Endometrial microvascular endothelial cells (primary cell): ENCODE results near the gene CA9. TPM values are rescaled to one million over a fixed set of nuclear protein-coding genes. Genes with fewer than 3 reads are reported as not detected.

ENCODE experiments used
- in situ Hi-C: cut with HindIII; loops from 2 replicates; pipeline ENCODE4 v1.10.0; 2017; ENCODE audit warnings: low sequenced_read_pairs, low pct_unique_long_range_greater_than_20kb; ENCODE audit errors: inconsistent ontology term
- total RNA-seq: library from RNA; depleted of rRNA; stranded (reverse); fragments of >200 nt; gene quantifications from one replicate; pipeline ENCODE4 v1.2.3, GENCODE V29; 2015; ENCODE audit errors: inconsistent ontology term

The CA9 gene
- total RNA-seq, 1 donor from 2014 or later = not detected

DNA sequence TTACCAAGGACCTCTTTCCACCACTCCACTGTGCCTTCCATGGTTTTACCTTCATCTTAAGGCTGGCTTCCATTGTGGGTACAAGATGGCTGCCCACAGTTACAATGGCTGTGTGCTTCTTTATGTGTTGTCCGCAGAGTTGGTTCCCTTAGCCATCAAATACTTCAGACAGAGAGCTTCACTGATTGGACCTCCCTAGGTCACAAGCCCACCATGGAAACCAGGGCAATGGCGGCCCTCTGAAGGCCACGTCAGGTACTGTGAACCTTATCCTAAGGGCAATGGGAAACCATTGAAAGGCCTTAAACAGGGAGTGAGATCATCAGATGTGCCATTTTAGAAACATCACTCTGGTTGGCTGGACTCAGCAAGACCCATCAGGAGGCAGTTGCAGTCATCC is 5.8 kb upstream of the CA9 start:
- in situ Hi-C loops = no loop called here

DNA sequence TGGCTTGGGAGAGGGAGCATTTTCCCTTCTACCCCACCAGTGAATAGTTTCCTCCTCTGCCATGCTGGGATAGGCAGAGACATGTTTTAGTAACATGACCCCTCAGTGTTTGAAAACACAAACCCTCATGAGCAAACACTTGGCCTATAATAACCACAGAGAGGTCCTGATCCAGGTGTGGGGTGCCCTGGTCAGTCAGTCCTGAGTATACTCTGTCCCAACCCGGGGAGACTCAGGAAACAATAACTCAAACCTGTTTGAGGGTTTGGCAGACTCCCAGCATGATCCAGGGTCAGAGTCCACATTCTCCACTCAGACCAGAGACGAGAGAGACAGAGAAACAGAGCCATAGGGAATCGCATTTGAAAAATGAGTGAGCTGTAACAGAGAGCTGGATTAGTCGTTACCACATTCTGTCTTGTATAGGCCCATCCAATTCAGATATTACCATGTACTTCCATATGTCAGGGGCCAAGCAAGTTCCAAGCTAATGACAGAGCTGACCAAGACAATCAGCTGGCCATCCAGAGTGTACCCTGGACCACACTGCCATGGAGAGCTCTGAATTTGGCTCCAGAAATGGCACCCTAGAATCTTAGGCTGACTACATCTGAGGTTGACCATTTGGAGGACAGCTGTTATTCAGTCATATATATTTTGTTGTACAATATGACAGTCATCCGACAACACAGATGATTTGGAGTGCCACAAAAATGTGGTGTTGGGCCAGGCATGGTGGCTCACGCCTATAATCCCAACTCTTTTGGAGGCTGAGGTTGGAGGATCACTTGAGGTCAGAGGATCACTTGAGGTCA is 4.2 kb upstream of the CA9 start:
- in situ Hi-C loops = no loop called here

DNA sequence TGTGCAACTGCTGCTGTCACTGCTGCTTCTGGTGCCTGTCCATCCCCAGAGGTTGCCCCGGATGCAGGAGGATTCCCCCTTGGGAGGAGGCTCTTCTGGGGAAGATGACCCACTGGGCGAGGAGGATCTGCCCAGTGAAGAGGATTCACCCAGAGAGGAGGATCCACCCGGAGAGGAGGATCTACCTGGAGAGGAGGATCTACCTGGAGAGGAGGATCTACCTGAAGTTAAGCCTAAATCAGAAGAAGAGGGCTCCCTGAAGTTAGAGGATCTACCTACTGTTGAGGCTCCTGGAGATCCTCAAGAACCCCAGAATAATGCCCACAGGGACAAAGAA is 265 bp downstream of the CA9 start:
- in situ Hi-C loops = no loop called here

DNA sequence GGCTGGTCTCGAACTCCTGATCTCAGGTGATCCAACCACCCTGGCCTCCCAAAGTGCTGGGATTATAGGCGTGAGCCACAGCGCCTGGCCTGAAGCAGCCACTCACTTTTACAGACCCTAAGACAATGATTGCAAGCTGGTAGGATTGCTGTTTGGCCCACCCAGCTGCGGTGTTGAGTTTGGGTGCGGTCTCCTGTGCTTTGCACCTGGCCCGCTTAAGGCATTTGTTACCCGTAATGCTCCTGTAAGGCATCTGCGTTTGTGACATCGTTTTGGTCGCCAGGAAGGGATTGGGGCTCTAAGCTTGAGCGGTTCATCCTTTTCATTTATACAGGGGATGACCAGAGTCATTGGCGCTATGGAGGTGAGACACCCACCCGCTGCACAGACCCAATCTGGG is 1.5 kb downstream of the CA9 start:
- in situ Hi-C loops = no loop called here

DNA sequence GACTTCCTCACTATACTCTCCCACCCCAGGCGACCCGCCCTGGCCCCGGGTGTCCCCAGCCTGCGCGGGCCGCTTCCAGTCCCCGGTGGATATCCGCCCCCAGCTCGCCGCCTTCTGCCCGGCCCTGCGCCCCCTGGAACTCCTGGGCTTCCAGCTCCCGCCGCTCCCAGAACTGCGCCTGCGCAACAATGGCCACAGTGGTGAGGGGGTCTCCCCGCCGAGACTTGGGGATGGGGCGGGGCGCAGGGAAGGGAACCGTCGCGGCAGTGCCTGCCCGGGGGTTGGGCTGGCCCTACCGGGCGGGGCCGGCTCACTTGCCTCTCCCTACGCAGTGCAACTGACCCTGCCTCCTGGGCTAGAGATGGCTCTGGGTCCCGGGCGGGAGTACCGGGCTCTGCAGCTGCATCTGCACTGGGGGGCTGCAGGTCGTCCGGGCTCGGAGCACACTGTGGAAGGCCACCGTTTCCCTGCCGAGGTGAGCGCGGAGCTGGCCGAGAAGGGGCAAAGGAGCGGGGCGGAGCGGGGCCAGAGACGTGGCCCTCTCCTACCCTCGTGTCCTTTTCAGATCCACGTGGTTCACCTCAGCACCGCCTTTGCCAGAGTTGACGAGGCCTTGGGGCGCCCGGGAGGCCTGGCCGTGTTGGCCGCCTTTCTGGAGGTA is 2.1 kb downstream of the CA9 start:
- in situ Hi-C loops = no loop called here

DNA sequence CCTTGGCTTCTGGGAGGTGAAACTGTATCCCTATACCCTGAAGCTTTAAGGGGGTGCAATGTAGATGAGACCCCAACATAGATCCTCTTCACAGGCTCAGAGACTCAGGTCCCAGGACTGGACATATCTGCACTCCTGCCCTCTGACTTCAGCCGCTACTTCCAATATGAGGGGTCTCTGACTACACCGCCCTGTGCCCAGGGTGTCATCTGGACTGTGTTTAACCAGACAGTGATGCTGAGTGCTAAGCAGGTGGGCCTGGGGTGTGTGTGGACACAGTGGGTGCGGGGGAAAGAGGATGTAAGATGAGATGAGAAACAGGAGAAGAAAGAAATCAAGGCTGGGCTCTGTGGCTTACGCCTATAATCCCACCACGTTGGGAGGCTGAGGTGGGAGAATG is 5.4 kb downstream of the CA9 start:
- in situ Hi-C loops = no loop called here

DNA sequence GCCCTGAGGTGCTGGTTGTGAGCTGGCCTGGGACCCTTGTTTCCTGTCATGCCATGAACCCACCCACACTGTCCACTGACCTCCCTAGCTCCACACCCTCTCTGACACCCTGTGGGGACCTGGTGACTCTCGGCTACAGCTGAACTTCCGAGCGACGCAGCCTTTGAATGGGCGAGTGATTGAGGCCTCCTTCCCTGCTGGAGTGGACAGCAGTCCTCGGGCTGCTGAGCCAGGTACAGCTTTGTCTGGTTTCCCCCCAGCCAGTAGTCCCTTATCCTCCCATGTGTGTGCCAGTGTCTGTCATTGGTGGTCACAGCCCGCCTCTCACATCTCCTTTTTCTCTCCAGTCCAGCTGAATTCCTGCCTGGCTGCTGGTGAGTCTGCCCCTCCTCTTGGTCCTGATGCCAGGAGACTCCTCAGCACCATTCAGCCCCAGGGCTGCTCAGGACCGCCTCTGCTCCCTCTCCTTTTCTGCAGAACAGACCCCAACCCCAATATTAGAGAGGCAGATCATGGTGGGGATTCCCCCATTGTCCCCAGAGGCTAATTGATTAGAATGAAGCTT is 6.1 kb downstream of the CA9 start:
- in situ Hi-C loops = no loop called here

DNA sequence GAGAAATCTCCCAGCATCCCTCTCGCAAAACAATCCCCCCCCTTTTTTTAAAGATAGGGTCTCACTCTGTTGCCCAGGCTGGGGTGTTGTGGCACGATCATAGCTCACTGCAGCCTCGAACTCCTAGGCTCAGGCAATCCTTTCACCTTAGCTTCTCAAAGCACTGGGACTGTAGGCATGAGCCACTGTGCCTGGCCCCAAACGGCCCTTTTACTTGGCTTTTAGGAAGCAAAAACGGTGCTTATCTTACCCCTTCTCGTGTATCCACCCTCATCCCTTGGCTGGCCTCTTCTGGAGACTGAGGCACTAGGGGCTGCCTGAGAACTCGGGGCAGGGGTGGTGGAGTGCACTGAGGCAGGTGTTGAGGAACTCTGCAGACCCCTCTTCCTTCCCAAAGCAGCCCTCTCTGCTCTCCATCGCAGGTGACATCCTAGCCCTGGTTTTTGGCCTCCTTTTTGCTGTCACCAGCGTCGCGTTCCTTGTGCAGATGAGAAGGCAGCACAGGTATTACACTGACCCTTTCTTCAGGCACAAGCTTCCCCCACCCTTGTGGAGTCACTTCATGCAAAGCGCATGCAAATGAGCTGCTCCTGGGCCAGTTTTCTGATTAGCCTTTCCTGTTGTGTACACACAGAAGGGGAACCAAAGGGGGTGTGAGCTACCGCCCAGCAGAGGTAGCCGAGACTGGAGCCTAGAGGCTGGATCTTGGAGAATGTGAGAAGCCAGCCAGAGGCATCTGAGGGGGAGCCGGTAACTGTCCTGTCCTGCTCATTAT is 6.8 kb downstream of the CA9 start:
- in situ Hi-C loops = no loop called here

DNA sequence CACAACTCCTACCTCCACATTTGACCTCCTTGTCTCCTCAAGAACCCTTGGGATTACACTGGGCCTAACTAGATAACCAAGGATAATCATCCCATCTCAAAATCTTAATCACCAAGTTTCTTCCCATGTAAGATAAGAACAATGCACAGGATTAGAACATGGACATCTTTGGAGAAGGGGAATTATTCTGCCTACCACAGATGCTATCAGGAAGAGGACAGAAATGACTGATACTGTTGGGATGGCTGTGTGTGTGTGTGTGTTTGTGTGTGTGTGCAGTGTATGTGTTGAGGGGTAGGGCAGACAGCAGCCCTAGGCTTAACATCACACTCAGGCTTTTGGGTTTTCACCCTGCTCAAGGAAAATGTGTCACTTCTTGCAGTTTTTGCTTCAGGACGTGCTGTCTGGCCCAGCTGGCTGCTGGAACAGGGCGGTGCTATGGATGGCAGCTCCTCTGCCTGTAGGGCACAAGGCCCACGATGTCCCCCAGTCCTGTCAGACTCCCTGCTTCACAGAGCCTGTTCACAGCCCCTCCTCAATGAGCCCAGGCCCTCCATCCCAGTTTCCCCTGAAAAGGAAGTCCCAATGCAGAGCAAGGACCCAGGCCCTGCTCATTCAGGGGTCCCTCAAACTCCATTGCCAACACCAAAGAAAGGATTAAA is 7.7 kb downstream of the CA9 start:
- in situ Hi-C loops = no loop called here

DNA sequence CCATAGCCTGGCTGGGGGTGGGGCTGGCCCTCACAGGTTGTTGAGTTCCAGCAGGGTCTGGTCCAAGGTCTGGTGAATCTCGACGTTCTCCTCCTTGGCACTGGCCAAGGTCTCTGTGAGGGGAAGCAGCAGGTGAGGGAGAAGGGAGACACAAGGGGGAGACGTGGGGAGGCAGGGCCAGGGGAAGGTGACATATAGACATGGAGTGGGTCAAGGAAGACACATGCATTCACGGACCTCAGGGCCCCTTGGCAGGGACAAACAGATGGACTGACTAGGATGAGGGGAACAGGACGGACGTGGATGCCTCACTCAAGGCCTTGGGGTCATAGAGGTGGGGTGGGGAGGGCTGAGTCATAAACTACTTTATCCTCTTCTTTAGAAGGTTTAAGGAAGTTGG is 8.3 kb downstream of the CA9 start:
- in situ Hi-C loops = no loop called here

DNA sequence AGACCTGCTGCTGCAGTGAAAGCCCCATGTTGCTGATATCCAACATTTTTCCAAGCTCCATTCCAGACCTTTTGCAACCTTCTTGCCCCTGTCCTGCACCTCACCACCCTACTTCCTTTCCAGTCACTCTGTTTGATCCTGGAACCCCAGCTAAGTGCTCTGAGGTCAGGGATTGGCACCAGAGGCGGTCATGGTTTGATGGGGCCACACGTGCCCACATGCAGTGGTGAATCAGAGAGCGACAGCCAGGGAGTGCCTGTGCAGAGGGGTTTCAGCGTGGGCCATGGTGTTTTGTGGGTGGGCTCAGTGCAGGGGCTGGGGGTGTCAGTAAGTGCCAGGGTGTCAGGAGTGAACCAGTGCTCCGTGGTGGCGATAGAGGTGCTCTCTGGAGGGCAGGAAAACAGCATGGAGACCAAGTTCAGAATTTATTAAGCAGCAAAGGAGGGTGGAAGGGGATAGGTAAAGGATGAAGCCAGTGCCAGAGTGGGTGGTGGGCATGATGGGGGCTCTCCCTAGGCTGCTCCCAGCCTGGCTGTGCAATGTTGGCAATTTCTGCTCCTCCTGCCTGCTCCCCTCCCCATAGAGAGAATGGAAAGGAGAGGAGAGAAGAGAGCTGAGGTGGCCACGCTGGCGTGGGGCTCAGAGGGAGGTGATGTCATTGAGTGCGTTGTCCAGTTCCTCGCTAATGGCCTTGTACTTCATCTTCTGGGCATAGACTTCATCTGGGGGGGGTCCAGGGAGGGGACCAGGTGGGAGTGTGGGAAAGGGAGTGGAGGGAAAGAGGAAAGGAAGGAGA is 9.0 kb downstream of the CA9 start:
- in situ Hi-C loops = no loop called here

DNA sequence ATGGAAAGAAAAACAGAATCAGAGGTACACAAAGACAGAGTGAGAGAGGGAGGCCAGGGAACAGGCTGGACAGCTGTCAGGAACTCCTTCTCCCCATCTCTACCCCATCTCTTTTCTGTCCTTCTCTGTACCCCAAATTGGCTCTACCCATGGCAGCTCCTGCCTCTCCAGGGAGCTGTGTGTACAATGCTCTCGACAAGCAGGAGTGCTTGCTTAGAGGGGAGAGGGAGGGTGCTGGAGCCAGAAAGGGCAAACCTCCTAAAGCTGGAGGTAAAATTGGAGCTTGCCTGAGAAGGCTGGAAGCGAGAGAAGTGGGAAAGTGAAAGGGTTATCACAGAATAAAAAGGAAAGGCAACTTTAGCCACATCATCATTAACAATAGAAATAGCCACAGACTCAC is 9.6 kb downstream of the CA9 start:
- in situ Hi-C loops = no loop called here

DNA sequence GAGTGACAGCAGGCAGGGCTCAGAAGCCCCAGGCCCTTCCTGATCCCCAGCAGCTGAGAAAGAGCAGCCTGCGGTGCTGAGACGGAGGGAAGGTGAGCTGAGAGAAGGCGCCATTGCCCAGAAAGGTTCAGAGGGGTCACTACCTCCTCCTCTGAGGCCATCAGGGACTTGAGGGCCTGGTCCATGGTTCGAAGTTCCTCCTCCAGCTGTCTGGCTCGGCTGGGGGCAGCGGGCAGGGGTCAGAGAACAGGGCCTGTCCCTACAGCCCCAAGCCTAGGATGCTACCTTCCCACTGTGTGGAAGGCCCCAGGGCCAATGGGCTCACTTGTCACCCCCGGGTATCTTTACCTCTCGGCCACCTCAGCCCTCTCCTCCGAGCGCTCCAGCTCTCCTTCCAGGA is 11.2 kb downstream of the CA9 start:
- in situ Hi-C loops = no loop called here

DNA sequence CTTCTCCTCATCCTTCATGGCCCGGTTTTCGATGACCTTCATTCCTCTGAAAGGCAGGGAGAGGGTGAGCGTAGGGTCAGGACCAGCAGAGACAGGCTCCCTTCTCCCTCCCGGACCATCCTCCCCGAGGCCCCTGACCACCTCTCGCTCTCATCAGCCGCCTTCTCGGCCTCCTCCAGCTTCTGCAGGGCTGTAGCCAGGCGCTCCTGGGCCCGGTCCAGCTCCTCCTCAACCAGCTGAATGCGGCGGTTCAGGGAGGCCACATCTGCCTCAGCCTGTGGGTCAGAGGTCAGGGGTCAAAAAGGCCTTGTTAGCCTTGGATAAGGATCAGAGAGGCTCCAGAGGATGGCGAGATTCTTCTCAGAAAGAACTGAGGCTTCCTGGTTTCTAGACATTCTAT is 11.8 kb downstream of the CA9 start:
- in situ Hi-C loops = no loop called here

DNA sequence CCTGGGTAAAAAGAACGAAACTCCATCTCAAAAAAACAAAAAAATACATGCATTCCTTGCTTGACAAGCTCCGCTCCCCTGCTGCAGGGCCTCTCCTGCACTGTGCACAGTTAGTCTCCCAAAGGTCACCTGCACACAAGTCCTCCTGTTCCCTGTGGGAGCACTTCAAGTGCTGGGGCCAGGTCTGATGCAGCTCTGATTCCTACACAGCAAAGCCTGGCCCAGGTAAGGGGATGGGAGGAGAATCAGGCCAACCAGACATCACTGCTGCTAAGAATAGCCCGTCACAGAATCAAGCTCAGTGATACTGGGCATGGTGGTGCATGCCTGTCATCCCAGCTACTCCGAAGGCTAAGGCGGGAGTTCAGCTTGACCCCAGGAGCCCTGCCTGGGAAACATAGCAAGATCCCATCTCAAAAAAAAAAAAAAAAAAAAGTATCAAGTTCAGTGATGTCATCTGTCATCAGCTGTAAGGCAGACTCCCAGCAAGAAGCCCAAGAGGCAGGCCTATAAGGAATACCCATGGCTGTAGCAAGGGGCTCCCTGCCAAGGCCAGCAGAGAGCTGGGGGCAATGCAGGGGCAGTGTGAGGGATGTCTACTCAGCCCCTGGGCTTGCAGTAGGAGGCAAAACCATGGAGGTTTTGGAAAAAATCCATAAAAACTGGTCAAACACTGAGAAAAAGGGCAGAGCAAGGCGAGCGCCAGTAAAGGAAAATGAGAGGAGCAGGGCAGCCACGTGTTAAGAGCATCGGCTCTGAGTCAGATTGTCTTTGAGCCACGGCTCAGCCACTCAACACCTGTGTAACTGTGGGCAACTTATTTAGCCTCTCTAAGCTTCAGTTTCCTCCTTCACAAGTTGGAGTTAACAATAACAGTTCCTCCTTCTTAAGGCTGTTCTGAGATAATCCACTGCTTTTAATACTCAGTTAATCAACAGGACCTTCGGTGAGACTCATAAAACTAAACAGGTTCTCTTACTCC is 12.8 kb downstream of the CA9 start:
- in situ Hi-C loops = no loop called here

DNA sequence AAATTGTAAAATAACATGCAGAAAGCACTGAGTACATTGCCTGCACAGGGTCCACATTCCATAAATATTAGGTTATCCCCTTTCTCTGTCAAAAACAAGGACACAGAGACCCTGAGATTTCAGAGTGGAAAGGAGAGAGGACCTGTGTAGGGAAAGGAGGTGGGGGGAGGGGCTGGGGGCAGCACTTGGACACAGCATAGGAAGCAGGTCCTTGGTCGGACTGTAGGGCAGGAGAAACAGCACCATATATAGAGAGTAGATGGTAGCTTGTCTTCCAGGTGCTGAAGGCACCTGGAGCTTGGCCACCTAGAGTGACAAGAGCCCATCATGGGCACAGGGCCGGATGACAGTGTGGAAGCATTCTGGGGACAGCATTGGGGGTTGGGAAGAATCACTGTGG is 13.6 kb downstream of the CA9 start:
- in situ Hi-C loops = no loop called here

DNA sequence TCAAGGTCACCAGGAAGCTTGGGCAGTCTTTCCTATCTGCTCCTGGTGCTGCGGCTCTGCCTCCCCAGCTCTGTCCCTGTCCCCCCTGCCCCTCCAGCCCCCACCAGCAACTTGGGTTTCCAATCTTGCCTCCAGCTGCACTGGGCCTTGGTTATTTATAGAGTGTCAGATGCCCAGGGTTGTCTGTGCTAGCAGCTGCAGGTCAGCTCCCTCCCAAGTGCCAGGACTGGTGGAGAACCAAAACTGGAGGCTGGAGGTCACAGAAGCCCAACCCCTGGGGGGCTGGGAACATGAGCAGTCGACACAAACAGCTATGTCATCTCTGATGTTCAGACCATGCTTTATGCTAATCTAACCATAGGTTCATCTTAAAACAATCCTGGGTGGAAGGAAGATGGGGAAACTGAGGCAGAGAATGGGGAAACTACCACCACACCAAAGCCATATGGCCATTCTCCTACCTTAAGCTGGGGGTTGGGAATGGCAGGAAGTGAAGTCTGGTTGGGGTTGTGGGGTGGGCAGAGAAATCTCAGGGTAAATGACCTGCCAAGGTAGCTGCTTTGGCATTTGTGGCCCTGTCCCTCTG is 14.3 kb downstream of the CA9 start:
- in situ Hi-C loops = no loop called here
